ENCODE measurements around the gene HOXA9. TPM values are rescaled to one million over a fixed set of nuclear protein-coding genes. Genes with fewer than 3 reads are reported as not detected.

The HOXA9 gene
- total RNA-seq, 4 donors from 2014 or later: 19.5 to 130 (median 50.6) TPM

DNA sequence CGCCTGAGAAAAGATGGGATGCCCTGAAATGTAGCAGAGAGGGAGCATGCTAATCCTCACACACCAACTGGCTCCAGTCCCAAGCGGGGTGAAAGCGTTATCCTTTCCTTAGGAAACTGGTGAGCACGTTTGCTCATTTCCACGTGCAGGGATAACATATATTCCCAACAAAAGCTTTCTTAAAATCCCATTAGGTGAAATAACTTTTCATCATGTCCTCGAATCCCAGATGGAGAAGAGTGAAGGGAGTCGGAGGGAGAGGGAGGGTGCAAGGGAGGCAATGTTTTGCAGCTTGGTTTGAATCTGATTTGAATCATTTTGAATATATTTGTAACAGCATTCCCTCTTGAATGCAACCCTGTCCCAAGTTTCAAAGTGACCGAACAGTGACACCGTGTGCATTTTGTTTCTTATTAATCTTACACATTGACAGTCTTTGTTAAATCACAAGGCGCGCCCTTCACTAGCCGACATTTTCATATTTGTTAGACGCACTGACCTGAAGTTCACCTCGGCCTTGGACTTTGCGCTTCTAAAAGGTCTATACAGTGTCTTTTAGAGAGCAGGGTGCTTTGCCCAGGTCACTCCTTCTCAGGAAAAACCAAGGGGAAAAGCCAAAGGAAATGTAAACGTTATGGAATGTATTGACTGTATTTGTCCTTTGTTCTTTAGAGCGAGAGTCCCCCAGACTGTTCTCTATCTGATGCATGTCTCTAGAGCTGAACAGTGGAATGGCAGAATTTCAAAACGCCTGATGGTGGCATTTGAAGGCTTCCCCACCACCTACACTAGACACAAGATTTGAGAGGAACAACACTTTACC is 31.7 kb downstream of the HOXA9 start:
- H3K27ac ChIP-seq: peak overlapping the region; percentile 94 to 99 (median 96)

DNA sequence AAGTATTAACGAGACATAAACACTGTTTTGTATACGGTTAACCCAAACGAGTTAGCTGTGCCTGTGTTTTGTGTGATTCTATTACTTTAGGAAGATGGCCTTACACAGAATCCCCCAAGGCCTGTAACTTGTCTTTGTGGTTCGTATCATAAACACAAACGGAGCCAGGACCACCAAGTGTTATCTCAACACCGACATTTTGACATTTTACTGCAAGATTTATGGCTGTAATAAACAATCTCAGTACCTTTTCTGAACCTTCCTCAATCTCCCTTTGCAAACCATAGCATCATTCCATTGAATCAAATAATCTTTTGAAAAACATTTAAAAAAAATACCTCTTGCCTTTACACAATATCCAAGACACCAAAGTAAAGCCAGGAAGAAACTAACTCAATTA is 32.4 kb downstream of the HOXA9 start:
- intact Hi-C loops (cut with DNase I; ENCODE audit: low total_unique reads) (no loop called here), in situ Hi-C loops (cut with MboI; ENCODE audit: low pct_ligation_motif_present in 1 of 4, low pct_unique_long_range_greater_than_20kb in 1 of 4, low sequenced_read_pairs in 3 of 4) (no loop called here)
- no peaks in the 10 kb centered on the region for H3K36me3 ChIP-seq
- H3K4me1 ChIP-seq: peaks cover 41 to 90% (median 86%) of the 10 kb centered on the region in 4 donors
- no peaks in the 10 kb centered on the region for H3K9me3 ChIP-seq
- H3K27me3 ChIP-seq: no peaks in the 10 kb centered on the region
- H3K4me3 ChIP-seq: no peak overlapping the region
- WGBS, 2 donors (ENCODE audit: low coverage in 1 of 2): 35 to 44% methylated on average over 6 of the region's 6 CpGs
- no peak for TF ChIP-seq EP300 (IDR thresholded peaks at IDR 0.05; ENCODE audit: low read depth)
- no peak for TF ChIP-seq POLR2A (IDR thresholded peaks at IDR 0.05)
- DNase-seq: no peak
- H3K27ac ChIP-seq: peak overlapping the region; percentile 94 to 99 (median 96)

More for the DNA sequence above, 31.7 kb downstream of the HOXA9 start:
- intact Hi-C loops (cut with DNase I; ENCODE audit: low total_unique reads) (no loop called here), in situ Hi-C loops (cut with MboI; ENCODE audit: low pct_ligation_motif_present in 1 of 4, low pct_unique_long_range_greater_than_20kb in 1 of 4, low sequenced_read_pairs in 3 of 4) (no loop called here)
- 35 to 41% methylated on average over 18 of the region's 18 CpGs for WGBS, 2 donors (ENCODE audit: low coverage in 1 of 2)
- TF ChIP-seq POLR2AphosphoS5 (IDR thresholded peaks at IDR 0.05) (no peak), EP300 (IDR thresholded peaks at IDR 0.05; ENCODE audit: low read depth) (no peak), POLR2A (IDR thresholded peaks at IDR 0.05) (no peak)
- TF ChIP-seq, protein P1, sequence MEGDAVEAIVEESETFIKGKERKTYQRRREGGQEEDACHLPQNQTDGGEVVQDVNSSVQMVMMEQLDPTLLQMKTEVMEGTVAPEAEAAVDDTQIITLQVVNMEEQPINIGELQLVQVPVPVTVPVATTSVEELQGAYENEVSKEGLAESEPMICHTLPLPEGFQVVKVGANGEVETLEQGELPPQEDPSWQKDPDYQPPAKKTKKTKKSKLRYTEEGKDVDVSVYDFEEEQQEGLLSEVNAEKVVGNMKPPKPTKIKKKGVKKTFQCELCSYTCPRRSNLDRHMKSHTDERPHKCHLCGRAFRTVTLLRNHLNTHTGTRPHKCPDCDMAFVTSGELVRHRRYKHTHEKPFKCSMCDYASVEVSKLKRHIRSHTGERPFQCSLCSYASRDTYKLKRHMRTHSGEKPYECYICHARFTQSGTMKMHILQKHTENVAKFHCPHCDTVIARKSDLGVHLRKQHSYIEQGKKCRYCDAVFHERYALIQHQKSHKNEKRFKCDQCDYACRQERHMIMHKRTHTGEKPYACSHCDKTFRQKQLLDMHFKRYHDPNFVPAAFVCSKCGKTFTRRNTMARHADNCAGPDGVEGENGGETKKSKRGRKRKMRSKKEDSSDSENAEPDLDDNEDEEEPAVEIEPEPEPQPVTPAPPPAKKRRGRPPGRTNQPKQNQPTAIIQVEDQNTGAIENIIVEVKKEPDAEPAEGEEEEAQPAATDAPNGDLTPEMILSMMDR (IDR thresholded peaks at IDR 0.05): no peak
- H3K27me3 ChIP-seq: no peaks in the 10 kb centered on the region
- DNase-seq: peak; percentile 47
- H3K4me1 ChIP-seq: peaks cover 37 to 90% (median 86%) of the 10 kb centered on the region in 4 donors
- no peaks in the 10 kb centered on the region for H3K36me3 ChIP-seq
- no peaks in the 10 kb centered on the region for H3K9me3 ChIP-seq
- no peak overlapping the region for H3K4me3 ChIP-seq

DNA sequence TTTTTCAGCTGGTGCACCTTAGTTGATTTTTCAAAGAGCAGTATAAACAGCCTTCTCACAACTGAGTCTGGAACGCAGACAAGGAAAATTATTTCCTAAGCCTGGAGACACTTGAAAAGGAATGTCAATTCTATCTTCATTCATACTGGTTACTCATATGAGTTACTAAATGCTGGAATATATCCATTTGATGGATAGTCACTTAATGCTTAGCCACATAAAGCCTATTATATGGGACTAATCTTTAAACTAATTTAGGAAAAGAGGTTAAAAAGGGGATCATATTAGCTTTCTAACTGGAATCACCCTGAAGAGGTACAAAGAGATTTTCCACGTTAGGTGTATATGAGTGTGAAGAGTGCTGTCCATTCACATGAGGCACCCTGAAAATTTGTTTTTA is 33.1 kb downstream of the HOXA9 start:
- TF ChIP-seq EP300 (IDR thresholded peaks at IDR 0.05; ENCODE audit: low read depth): no peak
- WGBS, 2 donors (ENCODE audit: low coverage in 1 of 2): 33 to 53% methylated on average over 2 of the region's 2 CpGs
- no peaks in the 10 kb centered on the region for H3K9me3 ChIP-seq
- H3K4me3 ChIP-seq: no peak overlapping the region
- no peaks in the 10 kb centered on the region for H3K36me3 ChIP-seq
- H3K27ac ChIP-seq: peak overlapping the region; percentile 94 to 99 (median 96)
- in situ Hi-C loops (cut with MboI; ENCODE audit: low pct_ligation_motif_present in 1 of 4, low pct_unique_long_range_greater_than_20kb in 1 of 4, low sequenced_read_pairs in 3 of 4) (no loop called here), intact Hi-C loops (cut with DNase I; ENCODE audit: low total_unique reads) (no loop called here)
- peaks cover 46 to 90% (median 86%) of the 10 kb centered on the region in 4 donors for H3K4me1 ChIP-seq
- no peaks in the 10 kb centered on the region for H3K27me3 ChIP-seq
- DNase-seq: no peak

DNA sequence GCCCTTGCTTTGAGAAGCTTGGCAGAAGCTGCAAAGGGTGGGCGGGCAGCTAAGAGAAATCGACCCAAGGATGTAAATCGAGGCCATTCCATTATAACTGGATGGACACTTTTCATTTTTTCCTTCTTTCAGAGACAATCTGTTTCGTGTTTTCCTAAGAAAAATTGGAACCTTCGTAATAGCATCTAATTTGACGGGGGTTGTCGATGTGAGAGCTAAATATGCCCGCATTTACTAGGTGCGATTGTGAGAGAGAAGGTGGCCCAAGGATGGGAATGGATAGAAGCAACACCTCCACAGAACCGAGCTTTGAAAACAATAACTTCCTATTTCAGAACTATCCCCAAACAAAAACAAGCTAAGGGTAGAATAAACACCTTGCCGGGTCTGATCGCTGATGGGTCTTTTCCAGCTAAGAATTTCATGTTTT is 33.9 kb downstream of the HOXA9 start:
- peaks cover 42 to 90% (median 85%) of the 10 kb centered on the region in 4 donors for H3K4me1 ChIP-seq
- DNase-seq: no peak
- in situ Hi-C loops (cut with MboI; ENCODE audit: low pct_ligation_motif_present in 1 of 4, low pct_unique_long_range_greater_than_20kb in 1 of 4, low sequenced_read_pairs in 3 of 4) (no loop called here), intact Hi-C loops (cut with DNase I; ENCODE audit: low total_unique reads) (no loop called here)
- peak overlapping the region; percentile 62 to 77 (median 73) for H3K4me3 ChIP-seq
- H3K27me3 ChIP-seq: no peaks in the 10 kb centered on the region
- TF ChIP-seq, protein P1 (IDR thresholded peaks at IDR 0.05): no peak
- TF ChIP-seq POLR2AphosphoS5 (IDR thresholded peaks at IDR 0.05) (no peak), POLR2A (IDR thresholded peaks at IDR 0.05) (no peak), EP300 (IDR thresholded peaks at IDR 0.05; ENCODE audit: low read depth) (no peak)
- H3K36me3 ChIP-seq: no peaks in the 10 kb centered on the region
- peak overlapping the region; percentile 94 to 99 (median 96) for H3K27ac ChIP-seq
- no peaks in the 10 kb centered on the region for H3K9me3 ChIP-seq
- 26 to 37% methylated on average over 8 to 12 of the region's 12 CpGs for whole genome bisulfite sequencing, 2 donors (ENCODE audit: low coverage in 1 of 2)

DNA sequence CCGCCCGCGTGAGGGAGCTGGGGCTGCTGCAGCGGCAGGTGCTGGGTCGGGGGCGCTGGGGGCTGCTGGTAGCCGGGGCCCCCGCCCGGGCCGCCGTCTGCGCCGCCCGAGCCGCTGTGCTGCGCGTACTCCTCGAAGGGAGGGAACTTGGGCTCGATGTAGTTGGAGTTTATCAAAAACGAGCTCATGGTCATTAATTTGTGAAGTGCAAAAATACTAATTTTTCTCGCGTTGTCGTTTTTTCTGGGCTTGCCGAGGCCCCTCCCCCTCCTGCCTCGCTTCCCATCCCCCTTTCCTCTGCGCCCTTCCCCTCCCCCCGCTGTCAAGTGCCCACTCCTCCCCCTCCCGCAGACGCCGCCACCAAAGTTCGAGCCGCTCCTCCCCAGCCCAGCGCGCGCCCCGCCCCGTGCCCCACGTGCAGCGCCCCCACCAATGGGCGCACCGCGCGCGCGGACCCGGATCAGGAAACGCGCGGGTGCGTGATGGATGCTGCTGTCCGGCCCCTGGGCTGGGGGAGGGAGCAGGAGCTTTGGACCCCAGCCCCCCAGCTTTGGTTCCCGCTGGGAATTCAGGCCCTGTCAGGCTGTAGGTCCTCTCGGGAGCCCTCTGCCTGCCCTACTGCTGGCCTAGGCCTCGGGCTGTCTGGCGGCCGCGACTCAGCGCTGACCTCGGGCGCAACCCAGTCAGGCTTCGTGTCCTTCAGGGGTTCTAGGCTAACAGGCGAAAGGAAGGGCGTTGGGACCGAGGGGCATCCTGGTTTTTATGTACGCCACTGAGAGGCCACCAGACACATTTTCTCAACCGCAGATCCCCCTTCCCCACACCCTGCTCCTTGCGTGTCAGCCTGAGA is 34.6 kb downstream of the HOXA9 start, which contains the start of gene HOXA4:
Gene HOXA4 (minus strand): TSS at position 218 of the 850 bp plus-strand sequence. CDS start 24 bp downstream, at position 194.
- H3K4me1 ChIP-seq: peaks cover 41 to 90% (median 85%) of the 10 kb centered on the region in 4 donors
- in situ Hi-C loops (cut with MboI; ENCODE audit: low pct_ligation_motif_present in 1 of 4, low pct_unique_long_range_greater_than_20kb in 1 of 4, low sequenced_read_pairs in 3 of 4) (no loop called here), intact Hi-C loops (cut with DNase I; ENCODE audit: low total_unique reads) (no loop called here)
- no peaks in the 10 kb centered on the region for H3K36me3 ChIP-seq
- H3K9me3 ChIP-seq: no peaks in the 10 kb centered on the region
- peak within 1 kb of the TSS; percentile 94 to 99 (median 96) for H3K27ac ChIP-seq
- H3K4me3 ChIP-seq: peak within 1 kb of the TSS; percentile 62 to 77 (median 73)
- H3K27me3 ChIP-seq: no peaks in the 10 kb centered on the region
- peak; percentile 94 for DNase-seq
- whole genome bisulfite sequencing, 2 donors (ENCODE audit: low coverage in 1 of 2): 14 to 20% methylated on average over 1 to 45 of the region's 67 CpGs
- TF ChIP-seq, protein P1 (IDR thresholded peaks at IDR 0.05): no peak
- TF ChIP-seq EP300 (IDR thresholded peaks at IDR 0.05; ENCODE audit: low read depth) (no peak), POLR2AphosphoS5 (IDR thresholded peaks at IDR 0.05) (peak; percentile 89 to 95 (median 92)), POLR2A (IDR thresholded peaks at IDR 0.05) (peak; percentile 81)

Measured in transverse colon (tissue), 4 donors.